Measurements from ENCODE around the gene DIP2B. TPM values are rescaled to one million over a fixed set of nuclear protein-coding genes. Genes with fewer than 3 reads are reported as not detected.

Gene DIP2B
- polyA plus RNA-seq, 1 of the 3 experiments (the other 2 are of a cell fraction), result 6.6 TPM

GRCh38 chr12:50686976-50687375 lies 182.2 kb downstream of the DIP2B start:
- ChIA-PET POLR2A (no interaction called here), CTCF (no interaction called here)
- no peaks in the 10 kb centered on the region for H3K9me3 ChIP-seq
- no peak for DNase-seq
- no peaks in the 10 kb centered on the region for H3K9me2 ChIP-seq
- no peak overlapping the region for H3K4me3 ChIP-seq (ENCODE audit: low read depth in 2 of 2, low read length in 1 of 2)
- H3F3A ChIP-seq (replicated peaks; ENCODE audit: insufficient read depth), result no peaks in the 10 kb centered on the region
- H4K20me1 ChIP-seq (ENCODE audit: insufficient read depth), result no peaks in the 10 kb centered on the region
- no peak overlapping the region for H3K27ac ChIP-seq (ENCODE audit: low read depth in 2 of 2, low read length in 1 of 2)
- peaks cover 18 to 44% of the 10 kb centered on the region in 2 experiments for H3K36me3 ChIP-seq (replicated peaks in 1 of 2; ENCODE audit: control insufficient read depth in 1 of 2, insufficient read depth in 2 of 2, low read length in 1 of 2)
- no peak overlapping the region for H3K9ac ChIP-seq
- TF ChIP-seq MXI1 (IDR thresholded peaks at IDR 0.05; ENCODE audit: low read depth, low read length) (no peak), TCF12 (IDR thresholded peaks at IDR 0.05) (no peak), FOXJ3 (CRISPR knock-in tag; IDR thresholded peaks at IDR 0.05) (no peak), MEF2A (IDR thresholded peaks at IDR 0.05; ENCODE audit: borderline replicate concordance, low read depth) (no peak), RFX5 (IDR thresholded peaks at IDR 0.05; ENCODE audit: low read length) (no peak), FOSL2 (IDR thresholded peaks at IDR 0.05; ENCODE audit: borderline replicate concordance, low read depth) (no peak), RCOR1 (IDR thresholded peaks at IDR 0.05; ENCODE audit: low read length) (no peak), USF1 (IDR thresholded peaks at IDR 0.05; ENCODE audit: borderline replicate concordance, low read depth) (no peak), ZBTB33 (IDR thresholded peaks at IDR 0.05; ENCODE audit: borderline replicate concordance, low read depth) (no peak), MAX (IDR thresholded peaks at IDR 0.05; ENCODE audit: low read depth) (no peak), FOXM1 (IDR thresholded peaks at IDR 0.05; ENCODE audit: low read depth) (no peak), PBX3 (IDR thresholded peaks at IDR 0.05) (no peak), GABPA (IDR thresholded peaks at IDR 0.05; ENCODE audit: low read depth) (no peak), JUND (IDR thresholded peaks at IDR 0.05) (no peak), TAF1 (IDR thresholded peaks at IDR 0.05; ENCODE audit: borderline replicate concordance, low read depth, low read length) (no peak), RAD21 (IDR thresholded peaks at IDR 0.05; ENCODE audit: low read length) (no peak)
- WGBS (ENCODE audit: low lambda C conversion rate), result 97% methylated on average over 2 of the region's 2 CpGs
- H3K27me3 ChIP-seq (ENCODE audit: insufficient read depth), result no peaks in the 10 kb centered on the region
- no peaks in the 10 kb centered on the region; a peak in 1 of 4 replicates for H3K4me1 ChIP-seq (ENCODE audit: control insufficient read depth in 1 of 2, insufficient read depth in 2 of 2, low read depth in 1 of 2, low read length in 1 of 2)
- H3K79me2 ChIP-seq (ENCODE audit: insufficient read depth), result no peaks in the 10 kb centered on the region
- no peak overlapping the region for H3K4me2 ChIP-seq
- H2AFZ ChIP-seq (ENCODE audit: low read depth), result no peak overlapping the region

GRCh38 chr12:50689437-50689836 lies 184.7 kb downstream of the DIP2B start:
- Histone ChIP-seq H3K27me3 (ENCODE audit: insufficient read depth) (no peaks in the 10 kb centered on the region), H3K9me3 (no peaks in the 10 kb centered on the region), H3K4me2 (no peak overlapping the region), H3K36me3 (replicated peaks in 1 of 2; ENCODE audit: control insufficient read depth in 1 of 2, insufficient read depth in 2 of 2, low read length in 1 of 2) (peaks cover 24 to 43% of the 10 kb centered on the region in 2 experiments), H3K79me2 (ENCODE audit: insufficient read depth) (no peaks in the 10 kb centered on the region), H3F3A (replicated peaks; ENCODE audit: insufficient read depth) (no peaks in the 10 kb centered on the region), H3K4me3 (ENCODE audit: low read depth in 2 of 2, low read length in 1 of 2) (no peak overlapping the region), H3K27ac (ENCODE audit: low read depth in 2 of 2, low read length in 1 of 2) (no peak overlapping the region), H2AFZ (ENCODE audit: low read depth) (no peak overlapping the region), H3K4me1 (ENCODE audit: control insufficient read depth in 1 of 2, insufficient read depth in 2 of 2, low read depth in 1 of 2, low read length in 1 of 2) (no peaks in the 10 kb centered on the region; a peak in 1 of 4 replicates), H3K9me2 (no peaks in the 10 kb centered on the region), H3K9ac (no peak overlapping the region), H4K20me1 (ENCODE audit: insufficient read depth) (no peaks in the 10 kb centered on the region)
- CTCF ChIA-PET, result interaction anchor here (0.9 to 1.3 kb wide), 3 partner anchors 13 to 45 kb away, joined by 3 to 4 read pairs (median 3); no protein-coding TSS in a partner anchor
- WGBS (ENCODE audit: low lambda C conversion rate), result 88% methylated on average over 1 of the region's 1 CpG
- no peak for TF ChIP-seq RCOR1 (IDR thresholded peaks at IDR 0.05; ENCODE audit: low read length)
- TF ChIP-seq USF1 (IDR thresholded peaks at IDR 0.05; ENCODE audit: borderline replicate concordance, low read depth), result no peak
- TF ChIP-seq SMC3 (IDR thresholded peaks at IDR 0.05; ENCODE audit: low read depth, low read length), result no peak
- no peak for TF ChIP-seq MAX (IDR thresholded peaks at IDR 0.05; ENCODE audit: low read depth)
- no peak for TF ChIP-seq NRF1 (IDR thresholded peaks at IDR 0.05; ENCODE audit: low read depth, low read length)
- TF ChIP-seq PBX3 (IDR thresholded peaks at IDR 0.05), result no peak
- no peak for TF ChIP-seq IRF3 (IDR thresholded peaks at IDR 0.05; ENCODE audit: low read depth, low read length)
- no peak for TF ChIP-seq JUND (IDR thresholded peaks at IDR 0.05)
- no peak for TF ChIP-seq FOXM1 (IDR thresholded peaks at IDR 0.05; ENCODE audit: low read depth)
- no peak for DNase-seq
- POLR2A ChIA-PET, result no interaction called here
